WTC11 (cell line): ENCODE results near the gene INPP4B. TPM values are rescaled to one million over a fixed set of nuclear protein-coding genes. Genes with fewer than 3 reads are reported as not detected.

Experiments
- ATAC-seq: fragments of 200-7000 bp; cut with Tn5 transposase; 2 replicates; pipeline ENCODE4 v1.10.0; 2021; ENCODE audit warnings: mild to moderate bottlenecking, moderate library complexity
- CTCF ChIA-PET: fragments of 300-600 bp; sonication (Branson Sonifier 250); formaldehyde crosslinking; loops from one replicate; lab custom pipeline; 2021; ENCODE audit warnings: antibody characterized with exemption; lab: Charles Lee
- POLR2A ChIA-PET: fragments of 350-600 bp; sonication (Branson Sonifier 250); formaldehyde crosslinking; loops from one replicate; lab custom pipeline; 2021; ENCODE audit warnings: antibody characterized with exemption; lab: Charles Lee
- DNase-seq: peaks from one replicate; pipeline ENCODE4 v3.0.0; 2021; ENCODE audit warnings: low spot score
- H3K27ac Mint-ChIP-seq: 2 replicates; pipeline ENCODE4 v1.8.0; 2021; ENCODE audit warnings: mixed read lengths
- H3K27me3 Mint-ChIP-seq: 2 replicates; pipeline ENCODE4 v1.8.0; 2021; ENCODE audit warnings: low read depth, mild to moderate bottlenecking, moderate library complexity, mixed read lengths
- H3K36me3 Mint-ChIP-seq: 2 replicates; pipeline ENCODE4 v1.8.0; 2021; ENCODE audit warnings: mixed read lengths
- H3K4me1 Mint-ChIP-seq: 2 replicates; pipeline ENCODE4 v1.8.0; 2022; ENCODE audit warnings: mixed read lengths
- H3K4me3 Mint-ChIP-seq: 2 replicates; pipeline ENCODE4 v1.8.0; 2021; ENCODE audit warnings: mild to moderate bottlenecking, moderate library complexity, mixed read lengths
- H3K9me3 Mint-ChIP-seq: 2 replicates; pipeline ENCODE4 v1.8.0; 2021; ENCODE audit warnings: mixed read lengths
- AR ChIP-seq: fragments of 250-450 bp; sonication (Bioruptor Pico); IDR thresholded peaks from 2 replicates; pipeline ENCODE4 v1.9.0; 2021; ENCODE audit warnings: mild to moderate bottlenecking
- ATF1 ChIP-seq: sonication (generic); formaldehyde crosslinking; IDR thresholded peaks from 2 replicates; pipeline ENCODE4 v1.8.1; 2023; ENCODE audit warnings: mild to moderate bottlenecking, moderate library complexity, missing genetic modification reagents
- CREB1 ChIP-seq: sonication (generic); formaldehyde crosslinking; IDR thresholded peaks from 2 replicates; pipeline ENCODE4 v1.8.0; 2023; ENCODE audit warnings: mild to moderate bottlenecking, missing genetic modification reagents
- E2F4 ChIP-seq: sonication (generic); formaldehyde crosslinking; IDR thresholded peaks from 2 replicates; pipeline ENCODE4 v1.8.1; 2022; ENCODE audit warnings: low read depth, mild to moderate bottlenecking, moderate library complexity, missing genetic modification reagents, borderline replicate concordance
- ETV6 ChIP-seq: sonication (generic); formaldehyde crosslinking; IDR thresholded peaks from 2 replicates; pipeline ENCODE4 v1.8.1; 2022; ENCODE audit warnings: mild to moderate bottlenecking, missing genetic modification reagents
- FOXK1 ChIP-seq: sonication (generic); formaldehyde crosslinking; IDR thresholded peaks from 2 replicates; pipeline ENCODE4 v1.8.0; 2022; ENCODE audit warnings: mild to moderate bottlenecking, moderate library complexity, missing genetic modification reagents
- GRHL2 ChIP-seq: fragments of 250-450 bp; sonication (Bioruptor Pico); IDR thresholded peaks from 2 replicates; pipeline ENCODE4 v1.8.0; 2022; ENCODE audit warnings: mild to moderate bottlenecking, moderate library complexity; ENCODE audit not compliant: insufficient replicate concordance, severe bottlenecking
- IRF2 ChIP-seq: sonication (generic); formaldehyde crosslinking; IDR thresholded peaks from 2 replicates; pipeline ENCODE4 v1.8.0; 2022; ENCODE audit warnings: low read depth, missing genetic modification reagents, borderline replicate concordance
- NFE2L1 ChIP-seq: sonication (generic); formaldehyde crosslinking; IDR thresholded peaks from 2 replicates; pipeline ENCODE4 v1.8.1; 2023; ENCODE audit warnings: missing genetic modification reagents
- NFYB ChIP-seq: sonication (generic); formaldehyde crosslinking; conservative IDR thresholded peaks from 2 replicates; pipeline ENCODE4 v1.8.0; 2022; ENCODE audit warnings: low read depth, missing genetic modification reagents
- USF2 ChIP-seq: sonication (generic); formaldehyde crosslinking; IDR thresholded peaks from 2 replicates; pipeline ENCODE4 v1.8.1; 2023; ENCODE audit warnings: mild to moderate bottlenecking, missing genetic modification reagents, moderate library complexity
- ZNF121 ChIP-seq: sonication (generic); formaldehyde crosslinking; IDR thresholded peaks from 2 replicates; pipeline ENCODE4 v1.8.0; 2023; ENCODE audit warnings: missing genetic modification reagents
- ZNF232 ChIP-seq: sonication (generic); formaldehyde crosslinking; IDR thresholded peaks from 2 replicates; pipeline ENCODE4 v1.8.0; 2022; ENCODE audit warnings: mild to moderate bottlenecking, missing genetic modification reagents
- ZNF317 ChIP-seq: sonication (generic); formaldehyde crosslinking; IDR thresholded peaks from 2 replicates; pipeline ENCODE4 v1.8.1; 2023; ENCODE audit warnings: low read depth, mild to moderate bottlenecking, moderate library complexity, missing genetic modification reagents, borderline replicate concordance
- ZNF423 ChIP-seq: fragments of 250-450 bp; sonication (Bioruptor Pico); IDR thresholded peaks from 2 replicates; pipeline ENCODE4 v2.1.2; 2022; ENCODE audit warnings: mild to moderate bottlenecking, moderate library complexity
- total RNA-seq: library from RNA; stranded (reverse); gene quantifications from 3 replicates; pipeline ENCODE4 v1.2.3, GENCODE V29; 2021
- TF ChIP-seq, protein P1 (sequence below): sonication (generic); formaldehyde crosslinking; IDR thresholded peaks from 2 replicates; pipeline ENCODE4 v1.8.0; 2023; ENCODE audit warnings: missing genetic modification reagents
- TF ChIP-seq, protein P2 (sequence below): fragments of 250-450 bp; sonication (Bioruptor Pico); IDR thresholded peaks from 2 replicates; pipeline ENCODE4 v2.1.2; 2022; ENCODE audit warnings: mild to moderate bottlenecking, moderate library complexity
- TF ChIP-seq, protein P3 (sequence below): fragments of 200-600 bp; IDR thresholded peaks from 2 replicates; pipeline ENCODE4 v1.8.0; 2022; ENCODE audit warnings: antibody characterized with exemption

The INPP4B gene
- total RNA-seq, 1 experiment from 2014 or later = 0.92 TPM

- TF ChIP-seq AR (no peak), USF2 (no peak), NFYB (no peak), NFE2L1 (CRISPR knock-in tag) (no peak), ZNF317 (CRISPR knock-in tag) (no peak), FOXK1 (no peak)
- DNase-seq (no peak), ATAC-seq (no peak)
- Mint-ChIP-seq H3K4me3 (no peak overlapping the region), H3K9me3 (no peaks in the 10 kb centered on the region), H3K27ac (peak overlapping the region; percentile 65), H3K36me3 (no peaks in the 10 kb centered on the region), H3K4me1 (peaks cover 52% of the 10 kb centered on the region), H3K27me3 (no peaks in the 10 kb centered on the region)
- ChIA-PET CTCF (no interaction called here), POLR2A (interaction anchor here (0.5 kb wide), 1 partner anchor 48 kb away, joined by 8 read pairs; no protein-coding TSS in a partner anchor)
These were observed 439.6 kb downstream of the INPP4B start for GRCh38 chr4:142406499-142406835.

DNA sequence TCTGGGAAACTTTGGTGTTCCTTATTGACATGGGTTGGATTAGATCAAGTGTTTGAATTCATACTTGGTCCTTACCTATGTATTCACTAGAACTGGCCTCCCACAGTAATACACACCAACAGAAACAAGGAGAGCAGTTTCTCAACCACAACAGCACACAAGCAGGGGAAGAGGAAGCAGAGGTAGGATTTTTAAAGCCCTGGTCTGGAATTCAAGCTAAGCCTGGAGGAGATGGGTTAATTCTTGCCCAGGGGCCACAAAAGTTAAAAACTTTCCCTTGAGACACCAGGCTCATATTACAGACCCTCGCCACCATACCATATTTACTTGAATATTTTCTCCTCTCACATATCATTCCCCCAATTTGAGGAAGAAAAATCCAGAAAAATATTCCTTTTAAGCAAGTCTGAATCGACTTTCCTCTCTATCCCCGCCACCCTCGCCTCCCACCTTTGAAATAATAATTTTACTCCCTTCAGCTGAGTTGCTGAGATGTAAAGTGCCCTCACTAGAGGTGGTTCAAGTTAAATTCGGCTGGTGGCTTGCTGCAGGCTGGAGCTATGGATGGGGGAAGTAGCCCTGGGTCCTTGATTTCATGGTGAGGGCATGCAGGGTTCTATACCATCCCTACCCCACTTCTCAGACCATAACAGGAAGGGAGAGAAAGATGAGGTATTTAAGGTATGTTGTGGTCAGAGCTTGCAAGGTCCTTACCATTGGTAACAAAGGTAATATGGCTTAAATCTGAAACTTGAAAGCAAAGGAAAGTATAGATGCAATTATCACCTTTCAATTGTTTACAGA is 440.2 kb downstream of the INPP4B start:
- POLR2A ChIA-PET = no interaction called here
- Mint-ChIP-seq H3K9me3 (no peaks in the 10 kb centered on the region), H3K27me3 (no peaks in the 10 kb centered on the region), H3K4me1 (peaks cover 56% of the 10 kb centered on the region), H3K4me3 (peak overlapping the region; percentile 22; the same call in 1 of the 2 replicates), H3K27ac (peak overlapping the region; percentile 96), H3K36me3 (no peaks in the 10 kb centered on the region)
- ATAC-seq (peak; percentile 76), DNase-seq (no peak)
- TF ChIP-seq GRHL2 (CRISPR knock-in tag) (no peak), CREB1 (CRISPR knock-in tag) (no peak), ZNF423 (CRISPR knock-in tag) (no peak), ZNF121 (no peak), ZNF232 (no peak), IRF2 (no peak), ATF1 (CRISPR knock-in tag) (no peak), E2F4 (CRISPR knock-in tag) (no peak), ZNF317 (CRISPR knock-in tag) (no peak), ETV6 (no peak)
- TF ChIP-seq, protein P1, sequence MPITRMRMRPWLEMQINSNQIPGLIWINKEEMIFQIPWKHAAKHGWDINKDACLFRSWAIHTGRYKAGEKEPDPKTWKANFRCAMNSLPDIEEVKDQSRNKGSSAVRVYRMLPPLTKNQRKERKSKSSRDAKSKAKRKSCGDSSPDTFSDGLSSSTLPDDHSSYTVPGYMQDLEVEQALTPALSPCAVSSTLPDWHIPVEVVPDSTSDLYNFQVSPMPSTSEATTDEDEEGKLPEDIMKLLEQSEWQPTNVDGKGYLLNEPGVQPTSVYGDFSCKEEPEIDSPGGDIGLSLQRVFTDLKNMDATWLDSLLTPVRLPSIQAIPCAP (CRISPR knock-in tag) = no peak
- TF ChIP-seq, protein P2, sequence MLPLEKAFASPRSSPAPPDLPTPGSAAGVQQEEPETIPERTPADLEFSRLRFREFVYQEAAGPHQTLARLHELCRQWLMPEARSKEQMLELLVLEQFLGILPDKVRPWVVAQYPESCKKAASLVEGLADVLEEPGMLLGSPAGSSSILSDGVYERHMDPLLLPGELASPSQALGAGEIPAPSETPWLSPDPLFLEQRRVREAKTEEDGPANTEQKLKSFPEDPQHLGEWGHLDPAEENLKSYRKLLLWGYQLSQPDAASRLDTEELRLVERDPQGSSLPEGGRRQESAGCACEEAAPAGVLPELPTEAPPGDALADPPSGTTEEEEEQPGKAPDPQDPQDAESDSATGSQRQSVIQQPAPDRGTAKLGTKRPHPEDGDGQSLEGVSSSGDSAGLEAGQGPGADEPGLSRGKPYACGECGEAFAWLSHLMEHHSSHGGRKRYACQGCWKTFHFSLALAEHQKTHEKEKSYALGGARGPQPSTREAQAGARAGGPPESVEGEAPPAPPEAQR (CRISPR knock-in tag) = no peak
- TF ChIP-seq, protein P3, sequence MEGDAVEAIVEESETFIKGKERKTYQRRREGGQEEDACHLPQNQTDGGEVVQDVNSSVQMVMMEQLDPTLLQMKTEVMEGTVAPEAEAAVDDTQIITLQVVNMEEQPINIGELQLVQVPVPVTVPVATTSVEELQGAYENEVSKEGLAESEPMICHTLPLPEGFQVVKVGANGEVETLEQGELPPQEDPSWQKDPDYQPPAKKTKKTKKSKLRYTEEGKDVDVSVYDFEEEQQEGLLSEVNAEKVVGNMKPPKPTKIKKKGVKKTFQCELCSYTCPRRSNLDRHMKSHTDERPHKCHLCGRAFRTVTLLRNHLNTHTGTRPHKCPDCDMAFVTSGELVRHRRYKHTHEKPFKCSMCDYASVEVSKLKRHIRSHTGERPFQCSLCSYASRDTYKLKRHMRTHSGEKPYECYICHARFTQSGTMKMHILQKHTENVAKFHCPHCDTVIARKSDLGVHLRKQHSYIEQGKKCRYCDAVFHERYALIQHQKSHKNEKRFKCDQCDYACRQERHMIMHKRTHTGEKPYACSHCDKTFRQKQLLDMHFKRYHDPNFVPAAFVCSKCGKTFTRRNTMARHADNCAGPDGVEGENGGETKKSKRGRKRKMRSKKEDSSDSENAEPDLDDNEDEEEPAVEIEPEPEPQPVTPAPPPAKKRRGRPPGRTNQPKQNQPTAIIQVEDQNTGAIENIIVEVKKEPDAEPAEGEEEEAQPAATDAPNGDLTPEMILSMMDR = no peak
- CTCF ChIA-PET = no interaction called here
